Cardiac fibroblast (primary cell): ENCODE measurements around the gene RNF180.

Source experiments
- DNase-seq, 2 donors: peaks; one replicate each; pipeline versions ENCODE4 v3.0.0 to v3.0.0-alpha.2; 2010; ENCODE audit warnings: low read depth in 2 of 2
- H3K4me3 ChIP-seq, 2 donors: replicated peaks in 1 of 2; 1 replicate in 1 of 2; 2 replicates in 1 of 2; pipeline ENCODE4 v1.5.1; 2011; ENCODE audit warnings: low read depth in 2 of 2, low read length in 2 of 2, mild to moderate bottlenecking in 2 of 2, moderate library complexity in 1 of 2
- TF ChIP-seq, protein P1 (sequence below): IDR thresholded peaks from one replicate; pipeline ENCODE4 v1.5.1; 2011; ENCODE audit warnings: low read depth, mild to moderate bottlenecking, low read length, inconsistent platforms

Gene RNF180

DNA sequence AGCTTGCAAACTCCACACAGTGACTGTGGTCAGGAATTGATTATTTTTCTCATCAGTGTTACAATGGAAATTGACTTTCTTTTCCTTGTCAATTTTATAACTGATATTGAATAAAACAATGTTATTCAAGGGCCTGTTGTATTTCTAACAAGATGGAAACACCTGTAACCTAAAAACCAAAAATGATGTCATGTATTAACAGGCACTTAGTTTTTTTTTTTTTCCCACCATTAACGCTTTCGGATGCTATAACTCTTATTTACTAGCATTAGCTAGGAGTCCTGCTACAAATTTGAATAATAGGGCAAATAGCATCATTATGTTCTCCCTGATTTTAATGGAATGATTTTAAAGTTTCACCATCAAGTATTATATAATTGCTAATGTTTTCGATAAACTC, 30.3 kb downstream of the RNF180 start:
- TF ChIP-seq, protein P1, sequence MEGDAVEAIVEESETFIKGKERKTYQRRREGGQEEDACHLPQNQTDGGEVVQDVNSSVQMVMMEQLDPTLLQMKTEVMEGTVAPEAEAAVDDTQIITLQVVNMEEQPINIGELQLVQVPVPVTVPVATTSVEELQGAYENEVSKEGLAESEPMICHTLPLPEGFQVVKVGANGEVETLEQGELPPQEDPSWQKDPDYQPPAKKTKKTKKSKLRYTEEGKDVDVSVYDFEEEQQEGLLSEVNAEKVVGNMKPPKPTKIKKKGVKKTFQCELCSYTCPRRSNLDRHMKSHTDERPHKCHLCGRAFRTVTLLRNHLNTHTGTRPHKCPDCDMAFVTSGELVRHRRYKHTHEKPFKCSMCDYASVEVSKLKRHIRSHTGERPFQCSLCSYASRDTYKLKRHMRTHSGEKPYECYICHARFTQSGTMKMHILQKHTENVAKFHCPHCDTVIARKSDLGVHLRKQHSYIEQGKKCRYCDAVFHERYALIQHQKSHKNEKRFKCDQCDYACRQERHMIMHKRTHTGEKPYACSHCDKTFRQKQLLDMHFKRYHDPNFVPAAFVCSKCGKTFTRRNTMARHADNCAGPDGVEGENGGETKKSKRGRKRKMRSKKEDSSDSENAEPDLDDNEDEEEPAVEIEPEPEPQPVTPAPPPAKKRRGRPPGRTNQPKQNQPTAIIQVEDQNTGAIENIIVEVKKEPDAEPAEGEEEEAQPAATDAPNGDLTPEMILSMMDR, result no peak
- no peak for DNase-seq
- no peak overlapping the region for H3K4me3 ChIP-seq

DNA sequence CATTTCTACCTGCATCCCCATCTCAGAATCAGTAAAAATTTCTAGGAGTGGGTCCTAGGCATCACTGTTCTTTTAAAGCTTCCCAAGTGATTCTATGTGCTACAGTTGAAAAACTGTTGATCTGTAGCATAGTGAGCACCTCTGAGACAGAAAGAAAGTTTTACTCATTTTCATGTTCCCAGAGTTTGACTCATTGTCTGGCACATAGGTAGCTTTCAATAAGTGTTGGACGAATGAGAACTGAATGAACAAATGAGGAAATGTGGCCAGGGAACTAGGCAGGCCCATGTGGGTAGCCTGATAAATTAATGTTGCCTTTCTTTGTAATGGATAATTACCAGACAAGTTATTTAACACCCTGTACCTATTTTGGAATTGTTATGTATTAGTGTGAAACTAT, 33.8 kb downstream of the RNF180 start:
- TF ChIP-seq, protein P1, result no peak
- no peak for DNase-seq
- no peak overlapping the region for H3K4me3 ChIP-seq

DNA sequence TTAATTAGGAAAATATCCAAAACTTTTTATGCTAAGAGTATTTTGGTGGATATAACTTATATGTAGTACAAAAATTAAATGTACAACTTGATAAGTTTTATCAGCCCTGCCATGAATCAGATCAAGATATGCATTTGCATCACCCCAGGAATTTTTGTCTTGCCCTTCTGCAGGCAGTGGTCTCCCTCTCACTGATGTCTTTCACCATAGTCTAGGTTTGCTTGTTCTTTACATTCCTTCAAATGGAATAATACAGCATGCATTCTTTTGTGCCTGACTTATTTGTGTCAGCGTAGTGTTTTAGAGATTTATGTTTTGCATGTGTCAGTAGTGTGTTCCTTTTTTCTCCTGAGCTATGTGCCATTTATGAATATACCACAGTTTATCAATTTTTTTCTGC, 36.4 kb downstream of the RNF180 start:
- H3K4me3 ChIP-seq, result no peak overlapping the region
- TF ChIP-seq, protein P1, result no peak
- DNase-seq, result no peak

DNA sequence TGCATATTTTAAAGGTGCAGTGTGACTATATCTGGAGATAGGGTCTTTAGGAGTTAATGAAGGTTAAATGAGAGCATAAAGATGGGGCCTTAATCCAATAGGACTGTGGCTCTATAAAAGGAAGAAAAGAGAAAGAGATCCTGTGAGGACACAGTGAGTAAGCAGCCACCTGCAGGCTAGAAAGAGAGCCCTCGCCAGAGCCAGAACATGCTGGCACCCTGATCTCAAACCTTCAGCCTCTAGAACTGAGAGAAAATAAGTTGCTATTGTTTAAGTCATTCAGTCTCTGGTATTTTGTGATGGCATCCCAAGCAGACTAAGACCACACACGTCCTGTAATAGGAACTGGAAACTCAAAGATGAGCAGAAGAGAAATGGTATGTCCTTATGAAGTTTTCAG, 41.0 kb downstream of the RNF180 start:
- TF ChIP-seq, protein P1, result no peak
- DNase-seq, result no peak
- no peak overlapping the region for H3K4me3 ChIP-seq

DNA sequence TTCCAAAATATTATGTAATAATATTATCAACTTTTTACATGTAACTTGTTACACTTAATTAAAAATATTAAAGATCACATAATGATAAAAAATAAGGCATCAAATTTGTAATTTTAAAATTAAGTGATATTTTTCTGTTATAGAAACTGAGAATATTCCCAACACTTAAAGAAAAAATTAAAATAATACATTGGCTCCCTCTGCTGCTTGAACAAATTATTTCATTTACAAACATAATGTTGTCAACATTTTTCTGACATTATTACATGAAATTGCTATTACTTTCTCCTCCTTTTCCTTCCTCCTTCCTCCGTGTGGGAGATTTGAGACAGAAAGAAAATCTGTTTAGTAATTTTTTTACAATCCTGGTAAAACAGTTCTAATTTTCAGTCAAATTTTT, 42.3 kb downstream of the RNF180 start:
- H3K4me3 ChIP-seq, result no peak overlapping the region
- DNase-seq, result peak; percentile 45 to 57
- TF ChIP-seq, protein P1, result no peak

DNA sequence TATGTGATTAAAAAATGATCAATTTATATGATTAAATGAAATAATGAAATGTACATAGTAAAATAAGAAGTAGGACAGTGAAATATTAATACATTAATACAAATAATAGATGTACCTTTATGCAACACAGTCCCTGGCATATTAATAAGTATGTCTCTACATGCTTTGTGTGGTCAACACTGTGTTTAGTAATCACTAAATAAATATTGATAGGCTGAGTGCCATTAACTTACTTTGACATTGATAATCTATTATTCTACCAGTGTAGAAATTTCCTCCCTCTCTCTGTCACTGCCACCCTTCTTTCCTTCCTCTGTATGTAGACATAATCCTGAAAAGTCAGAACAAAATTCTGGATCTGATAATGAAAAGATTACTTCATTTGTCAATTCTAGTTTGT, 43.7 kb downstream of the RNF180 start:
- TF ChIP-seq, protein P1, result no peak
- no peak overlapping the region for H3K4me3 ChIP-seq
- DNase-seq, result no peak

DNA sequence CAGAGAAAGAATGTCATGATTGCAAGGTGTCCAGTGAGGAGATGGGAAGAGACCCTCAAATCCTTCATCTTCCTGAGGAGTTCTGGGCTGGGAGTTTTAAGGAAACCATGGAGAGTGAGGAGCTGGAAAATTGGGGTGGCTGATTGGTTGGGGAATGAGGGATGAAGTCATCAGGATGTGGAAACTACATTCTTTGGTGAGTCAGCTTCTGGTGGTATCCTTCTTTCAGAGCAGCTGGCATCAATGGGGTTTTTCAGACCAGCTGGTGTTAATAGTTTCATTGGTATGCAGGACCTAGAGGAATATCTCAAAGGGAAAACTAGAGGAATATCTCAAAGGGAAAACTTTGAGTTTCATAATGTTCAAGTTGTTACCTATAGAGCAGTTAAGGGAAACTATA, 45.2 kb downstream of the RNF180 start:
- TF ChIP-seq, protein P1, result no peak
- DNase-seq, result peak; percentile 82 to 89
- no peak overlapping the region for H3K4me3 ChIP-seq
